ENCODE data around the gene TYW3. TPM values are rescaled to one million over a fixed set of nuclear protein-coding genes. Genes with fewer than 3 reads are reported as not detected.

TYW3 gene
- total RNA-seq, 2 donors from 2014 or later = 14.8 to 18.9 TPM

GRCh38 chr1:74715806-74716205 lies 17.1 kb upstream of the TYW3 start:
- no peak overlapping the region for H3K27ac Mint-ChIP-seq

GRCh38 chr1:74716822-74717221 lies 16.1 kb upstream of the TYW3 start:
- Histone ChIP-seq H3K9ac (ENCODE audit: extremely low read depth, low read length, poor library complexity, severe bottlenecking) (no peak overlapping the region), H3K27ac (ENCODE audit: low read depth, low read length) (no peak overlapping the region), H3K9me3 (ENCODE audit: control insufficient read depth, low read length) (no peaks in the 10 kb centered on the region), H3K27me3 (ENCODE audit: control insufficient read depth, insufficient read depth, low read length, poor library complexity, severe bottlenecking) (no peaks in the 10 kb centered on the region), H3K4me3 (ENCODE audit: low read length) (no peak overlapping the region), H3K36me3 (ENCODE audit: control insufficient read depth, insufficient read depth, low read length) (peaks cover 20% of the 10 kb centered on the region), H3K4me1 (ENCODE audit: control insufficient read depth, insufficient read depth, low read length) (peaks cover 2% of the 10 kb centered on the region)
- no peak for DNase-seq
- TF ChIP-seq CTCF (conservative IDR thresholded peaks at IDR 0.05) = no peak
- H3K4me3 Mint-ChIP-seq = no peak overlapping the region
- H3K27me3 Mint-ChIP-seq (ENCODE audit: insufficient read depth) = no peaks in the 10 kb centered on the region
- 92 to 97% methylated on average over 1 of the region's 1 CpG for WGBS, 2 experiments (ENCODE audit: insufficient coverage in 1 of 2, insufficient read length in 1 of 2)
- H3K9me3 Mint-ChIP-seq = no peaks in the 10 kb centered on the region
- peaks cover 14% of the 10 kb centered on the region for H3K4me1 Mint-ChIP-seq
- H3K27ac Mint-ChIP-seq = no peak overlapping the region
- H3K36me3 Mint-ChIP-seq (ENCODE audit: low read depth) = peaks cover 2% of the 10 kb centered on the region

More at GRCh38 chr1:74715806-74716205, 17.1 kb upstream of the TYW3 start:
- no peaks in the 10 kb centered on the region for H3K9me3 Mint-ChIP-seq
- H3K36me3 Mint-ChIP-seq (ENCODE audit: low read depth) = peaks cover 6% of the 10 kb centered on the region
- Histone ChIP-seq H3K9ac (ENCODE audit: extremely low read depth, low read length, poor library complexity, severe bottlenecking) (no peak overlapping the region), H3K36me3 (ENCODE audit: control insufficient read depth, insufficient read depth, low read length) (peaks cover 22% of the 10 kb centered on the region), H3K9me3 (ENCODE audit: control insufficient read depth, low read length) (no peaks in the 10 kb centered on the region), H3K27me3 (ENCODE audit: control insufficient read depth, insufficient read depth, low read length, poor library complexity, severe bottlenecking) (no peaks in the 10 kb centered on the region), H3K4me3 (ENCODE audit: low read length) (no peak overlapping the region), H3K27ac (ENCODE audit: low read depth, low read length) (no peak overlapping the region), H3K4me1 (ENCODE audit: control insufficient read depth, insufficient read depth, low read length) (peaks cover 2% of the 10 kb centered on the region)
- 73 to 100% methylated on average over 1 to 6 of the region's 6 CpGs for WGBS, 2 experiments (ENCODE audit: insufficient coverage in 1 of 2, insufficient read length in 1 of 2)
- no peak overlapping the region for H3K4me3 Mint-ChIP-seq
- peaks cover 14% of the 10 kb centered on the region for H3K4me1 Mint-ChIP-seq
- H3K27me3 Mint-ChIP-seq (ENCODE audit: insufficient read depth) = no peaks in the 10 kb centered on the region
- no peak for DNase-seq
- no peak for TF ChIP-seq CTCF (conservative IDR thresholded peaks at IDR 0.05)

- Histone ChIP-seq H3K9ac (ENCODE audit: extremely low read depth, low read length, poor library complexity, severe bottlenecking) (no peak overlapping the region), H3K27ac (ENCODE audit: low read depth, low read length) (no peak overlapping the region), H3K27me3 (ENCODE audit: control insufficient read depth, insufficient read depth, low read length, poor library complexity, severe bottlenecking) (no peaks in the 10 kb centered on the region), H3K36me3 (ENCODE audit: control insufficient read depth, insufficient read depth, low read length) (peaks cover 25% of the 10 kb centered on the region), H3K9me3 (ENCODE audit: control insufficient read depth, low read length) (no peaks in the 10 kb centered on the region), H3K4me3 (ENCODE audit: low read length) (no peak overlapping the region), H3K4me1 (ENCODE audit: control insufficient read depth, insufficient read depth, low read length) (peaks cover 2% of the 10 kb centered on the region)
- no peak for DNase-seq
- no peaks in the 10 kb centered on the region for H3K9me3 Mint-ChIP-seq
- H3K27ac Mint-ChIP-seq = no peak overlapping the region
- H3K36me3 Mint-ChIP-seq (ENCODE audit: low read depth) = peaks cover 2% of the 10 kb centered on the region
- H3K4me1 Mint-ChIP-seq = peaks cover 12% of the 10 kb centered on the region
- no peak overlapping the region for H3K4me3 Mint-ChIP-seq
- TF ChIP-seq CTCF (conservative IDR thresholded peaks at IDR 0.05) = no peak
- H3K27me3 Mint-ChIP-seq (ENCODE audit: insufficient read depth) = no peaks in the 10 kb centered on the region
- WGBS, 2 experiments (ENCODE audit: insufficient coverage in 1 of 2, insufficient read length in 1 of 2) = 90 to 100% methylated on average over 2 of the region's 2 CpGs
Measured at GRCh38 chr1:74717626-74718025, 15.3 kb upstream of the TYW3 start.

Data from endodermal cell (in vitro differentiated cells).